Epithelial cell of proximal tubule (primary cell): ENCODE data around the gene EHD3. TPM values are rescaled to one million over a fixed set of nuclear protein-coding genes. Genes with fewer than 3 reads are reported as not detected.

Source experiments
- DNase-seq: peaks from one replicate; pipeline ENCODE4 v3.0.0-alpha.2; 2011; ENCODE audit warnings: low read depth
- H3K4me3 ChIP-seq: 2 replicates; pipeline ENCODE4 v1.5.1; 2011; ENCODE audit warnings: low read depth, mild to moderate bottlenecking, low read length
- total RNA-seq: library from RNA; depleted of rRNA; stranded (reverse); fragments of >200 nt; gene quantifications from 2 replicates; pipeline ENCODE4 v1.2.3, GENCODE V29; 2015
- TF ChIP-seq, protein P1 (sequence below): conservative IDR thresholded peaks from 2 replicates; pipeline ENCODE4 v1.5.1; 2012; ENCODE audit warnings: low read depth, mild to moderate bottlenecking, low read length

The EHD3 gene
- total RNA-seq, 1 donor from 2014 or later: 4.6 TPM

DNA sequence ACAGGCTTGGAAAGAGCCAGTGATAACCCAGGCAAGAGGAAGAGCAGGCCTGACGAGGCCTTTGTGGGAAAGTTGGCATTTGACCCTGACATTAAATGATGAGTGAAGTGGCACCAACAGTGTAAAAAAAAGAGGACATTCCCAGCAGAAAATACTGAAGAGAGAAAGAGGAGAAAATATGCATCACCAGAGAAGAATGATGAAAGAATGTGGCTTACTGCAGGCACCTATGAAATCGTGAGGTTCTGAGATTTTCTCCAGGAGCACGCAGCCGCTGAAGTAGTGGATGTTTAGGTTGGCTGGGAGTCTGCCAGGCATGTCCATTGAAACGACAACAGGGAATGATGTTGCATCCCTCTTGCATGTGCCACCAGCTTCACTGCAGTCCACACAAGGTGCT, 13.8 kb downstream of the EHD3 start:
- TF ChIP-seq, protein P1, sequence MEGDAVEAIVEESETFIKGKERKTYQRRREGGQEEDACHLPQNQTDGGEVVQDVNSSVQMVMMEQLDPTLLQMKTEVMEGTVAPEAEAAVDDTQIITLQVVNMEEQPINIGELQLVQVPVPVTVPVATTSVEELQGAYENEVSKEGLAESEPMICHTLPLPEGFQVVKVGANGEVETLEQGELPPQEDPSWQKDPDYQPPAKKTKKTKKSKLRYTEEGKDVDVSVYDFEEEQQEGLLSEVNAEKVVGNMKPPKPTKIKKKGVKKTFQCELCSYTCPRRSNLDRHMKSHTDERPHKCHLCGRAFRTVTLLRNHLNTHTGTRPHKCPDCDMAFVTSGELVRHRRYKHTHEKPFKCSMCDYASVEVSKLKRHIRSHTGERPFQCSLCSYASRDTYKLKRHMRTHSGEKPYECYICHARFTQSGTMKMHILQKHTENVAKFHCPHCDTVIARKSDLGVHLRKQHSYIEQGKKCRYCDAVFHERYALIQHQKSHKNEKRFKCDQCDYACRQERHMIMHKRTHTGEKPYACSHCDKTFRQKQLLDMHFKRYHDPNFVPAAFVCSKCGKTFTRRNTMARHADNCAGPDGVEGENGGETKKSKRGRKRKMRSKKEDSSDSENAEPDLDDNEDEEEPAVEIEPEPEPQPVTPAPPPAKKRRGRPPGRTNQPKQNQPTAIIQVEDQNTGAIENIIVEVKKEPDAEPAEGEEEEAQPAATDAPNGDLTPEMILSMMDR: no peak
- no peak for DNase-seq
- no peak overlapping the region for H3K4me3 ChIP-seq

DNA sequence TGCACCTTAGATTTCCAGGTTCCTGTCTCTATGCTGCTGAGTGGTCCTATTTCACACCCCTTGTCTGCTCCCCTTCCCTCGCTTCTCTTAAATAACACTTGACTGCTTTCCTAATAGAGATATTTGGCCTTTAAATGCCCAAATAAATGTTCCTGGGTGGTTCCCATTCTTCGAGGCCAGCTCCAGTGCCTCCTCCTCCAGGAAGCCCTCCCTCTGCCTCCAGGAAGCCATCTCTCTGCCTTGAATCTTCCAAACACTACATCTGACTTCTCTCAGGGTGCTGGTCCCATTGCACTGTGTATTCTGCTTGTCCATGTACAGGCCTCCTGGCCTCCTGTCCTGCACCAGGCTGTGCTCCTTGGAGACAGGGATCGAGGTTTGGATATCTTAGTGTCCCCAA, 14.2 kb downstream of the EHD3 start:
- no peak for DNase-seq
- H3K4me3 ChIP-seq: no peak overlapping the region
- TF ChIP-seq, protein P1: no peak

DNA sequence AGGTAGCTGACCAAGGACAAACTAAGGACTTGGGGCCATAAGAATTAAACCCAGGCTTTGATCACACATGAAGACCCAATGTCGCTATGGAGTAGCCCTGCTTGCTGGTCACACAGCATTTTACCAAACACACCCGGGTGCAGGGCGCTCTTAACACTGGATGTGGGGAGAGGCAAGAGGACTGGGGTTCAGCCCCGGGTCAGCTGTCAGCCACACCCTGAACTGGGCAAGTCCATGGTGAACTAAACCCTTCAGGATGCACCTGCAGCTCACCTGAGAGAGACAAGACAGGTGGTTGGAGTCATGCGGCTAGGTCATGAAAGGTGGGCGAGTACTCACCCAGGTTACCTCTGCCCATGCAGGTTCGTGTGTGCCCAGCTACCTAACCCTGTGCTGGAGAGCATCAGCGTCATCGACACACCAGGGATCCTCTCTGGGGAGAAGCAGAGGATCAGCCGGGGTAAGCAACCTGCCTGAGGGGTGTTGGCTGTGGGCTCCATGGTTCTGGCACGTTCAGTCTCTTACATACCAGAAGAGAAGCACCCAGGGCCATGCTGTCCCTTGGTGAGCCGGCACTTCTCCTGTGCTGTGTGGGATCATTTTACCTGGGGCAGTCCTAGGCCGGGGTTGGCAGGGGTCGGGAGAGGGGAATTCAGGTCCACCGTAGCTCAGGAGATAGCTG, 15.2 kb downstream of the EHD3 start:
- TF ChIP-seq, protein P1: no peak
- H3K4me3 ChIP-seq: no peak overlapping the region
- DNase-seq: no peak

DNA sequence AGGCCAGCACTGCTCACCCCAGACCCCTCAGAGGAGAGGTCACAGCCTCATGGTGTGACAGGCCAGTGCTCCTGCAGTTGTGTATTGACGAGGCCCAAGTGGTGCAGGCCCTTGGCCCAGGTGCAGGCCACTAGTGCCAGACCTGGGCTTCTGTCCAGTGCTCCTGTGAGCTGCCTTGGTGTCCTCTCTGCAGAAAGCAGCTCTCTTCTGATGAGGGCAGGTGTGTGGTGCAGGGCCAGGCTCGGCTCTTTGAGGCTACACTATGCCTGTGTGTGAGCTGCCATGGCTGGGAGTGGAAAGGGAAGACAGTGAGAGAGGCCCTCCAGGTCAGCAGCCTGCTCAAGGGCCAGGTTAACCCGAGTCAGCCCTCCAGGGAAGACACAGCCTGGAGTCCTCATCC, 17.1 kb downstream of the EHD3 start:
- H3K4me3 ChIP-seq: no peak overlapping the region
- DNase-seq: no peak
- TF ChIP-seq, protein P1: no peak

DNA sequence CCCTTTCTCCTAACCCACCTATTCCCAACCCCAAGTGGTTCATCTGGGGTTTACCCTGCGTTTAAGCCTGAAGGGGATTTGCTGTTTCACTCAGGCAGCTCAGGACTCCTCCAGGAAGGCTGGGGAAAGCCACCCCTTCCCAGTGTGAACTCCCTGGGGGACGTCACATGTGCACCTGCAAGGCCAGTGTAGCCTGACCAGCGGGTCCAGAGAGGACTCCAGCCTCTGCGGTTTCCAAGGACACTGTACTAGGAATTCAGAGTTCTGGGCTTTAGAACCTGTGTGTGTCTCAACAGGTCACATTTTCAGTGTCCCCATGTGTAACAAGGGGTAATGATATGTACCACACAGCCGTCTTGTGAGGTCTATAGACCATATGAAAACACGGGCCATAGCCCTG, 17.9 kb downstream of the EHD3 start:
- TF ChIP-seq, protein P1: no peak
- DNase-seq: no peak
- H3K4me3 ChIP-seq: no peak overlapping the region

DNA sequence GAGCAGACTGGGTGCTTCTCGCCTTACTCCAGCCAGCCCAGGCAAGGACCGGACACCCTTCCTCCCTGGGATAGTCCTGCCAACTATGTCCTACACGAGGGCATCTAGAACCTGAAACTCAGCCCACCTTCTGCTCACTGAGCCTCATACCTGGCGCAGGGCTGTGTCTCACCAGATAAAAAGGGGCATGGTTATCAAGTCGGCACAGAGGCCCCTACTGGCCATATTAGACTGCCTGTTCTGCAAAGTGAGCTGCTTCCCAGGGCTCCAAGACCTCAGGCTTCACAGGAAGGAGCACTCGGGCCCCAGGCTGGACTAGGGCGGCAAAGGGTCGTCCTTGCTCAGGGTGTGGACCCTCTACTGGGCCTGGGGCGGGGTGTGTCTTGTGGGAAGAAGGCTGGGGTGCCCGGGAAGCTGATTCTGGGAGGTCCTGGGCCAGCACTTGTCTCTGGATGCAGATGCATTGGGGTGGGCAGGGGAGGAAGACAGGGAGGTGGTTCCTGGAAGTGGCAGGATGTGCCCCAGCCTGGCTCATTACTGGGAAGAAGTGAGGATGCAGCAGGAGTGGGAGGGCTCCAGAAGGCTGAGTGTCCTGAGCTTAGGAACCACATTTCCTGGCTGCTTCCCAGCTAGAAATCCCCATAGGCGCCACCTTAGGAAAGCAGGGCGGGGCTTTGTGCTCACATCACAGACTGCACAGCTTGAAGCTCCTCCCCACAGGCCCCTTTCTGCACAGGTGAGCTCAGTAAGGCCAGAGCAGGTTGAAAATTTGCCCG, 19.6 kb downstream of the EHD3 start:
- TF ChIP-seq, protein P1: no peak
- no peak overlapping the region for H3K4me3 ChIP-seq
- DNase-seq: no peak
